Esophagus (tissue), 2 donors: ENCODE measurements around the gene OR13G1. TPM values are rescaled to one million over a fixed set of nuclear protein-coding genes. Genes with fewer than 3 reads are reported as not detected.
"Not testable (repeated sequence)": the region's sequence is repeated elsewhere in the genome, so short reads cannot be mapped to it uniquely, and the experiment has no call there.

Experiments used
- H3K27ac ChIP-seq, 2 donors: one replicate each; pipeline ENCODE4 v1.5.1; 2013; ENCODE audit warnings: low read depth in 2 of 2, mild to moderate bottlenecking in 2 of 2, inconsistent platforms in 1 of 2, low read length in 1 of 2, moderate library complexity in 1 of 2
- H3K27me3 ChIP-seq, 2 donors: one replicate each; pipeline ENCODE4 v1.6.1; 2013; ENCODE audit warnings: low read length in 2 of 2, control low read depth in 1 of 2, mild to moderate bottlenecking in 1 of 2; ENCODE audit not compliant: insufficient read depth in 2 of 2, control insufficient read depth in 1 of 2
- H3K36me3 ChIP-seq, 2 donors: one replicate each; pipeline ENCODE4 v1.6.1; 2013; ENCODE audit warnings: low read length in 1 of 2; ENCODE audit not compliant: control insufficient read depth in 2 of 2, insufficient read depth in 2 of 2
- H3K4me1 ChIP-seq, 2 donors: one replicate each; pipeline ENCODE4 v1.6.1; 2013; ENCODE audit warnings: low read length in 1 of 2; ENCODE audit not compliant: control insufficient read depth in 2 of 2, insufficient read depth in 2 of 2
- H3K4me3 ChIP-seq, 2 donors: one replicate each; pipeline ENCODE4 v1.5.1; 2013; ENCODE audit warnings: low read length in 2 of 2, mild to moderate bottlenecking in 2 of 2, low read depth in 1 of 2, moderate library complexity in 1 of 2
- H3K9me3 ChIP-seq, 2 donors: one replicate each; pipeline ENCODE4 v1.6.1; 2013; ENCODE audit warnings: mild to moderate bottlenecking in 2 of 2, low read depth in 1 of 2, low read length in 1 of 2, moderate library complexity in 1 of 2; ENCODE audit not compliant: control insufficient read depth in 2 of 2, insufficient read depth in 1 of 2
- WGBS, 2 donors: extraction: QIAGEN DNeasy Blood & Tissue Kit; methylation state at CpG; one replicate each; pipeline ENCODE4 v1.1.7; 2013; 5-methylcytosine and 5-hydroxymethylcytosine counted together
- polyA plus RNA-seq, 2 donors: library from polyadenylated mRNA; stranded (reverse); fragments of 200-250 nt; gene quantifications; one replicate each; pipeline ENCODE4 v1.2.3, GENCODE V29; 2013
- donor health status: healthy with polysubstance abuse.
- donor health status: Bipolar disorder and iron deficiency.

The OR13G1 gene, protein sequence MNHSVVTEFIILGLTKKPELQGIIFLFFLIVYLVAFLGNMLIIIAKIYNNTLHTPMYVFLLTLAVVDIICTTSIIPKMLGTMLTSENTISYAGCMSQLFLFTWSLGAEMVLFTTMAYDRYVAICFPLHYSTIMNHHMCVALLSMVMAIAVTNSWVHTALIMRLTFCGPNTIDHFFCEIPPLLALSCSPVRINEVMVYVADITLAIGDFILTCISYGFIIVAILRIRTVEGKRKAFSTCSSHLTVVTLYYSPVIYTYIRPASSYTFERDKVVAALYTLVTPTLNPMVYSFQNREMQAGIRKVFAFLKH
- not detected for polyA plus RNA-seq

DNA sequence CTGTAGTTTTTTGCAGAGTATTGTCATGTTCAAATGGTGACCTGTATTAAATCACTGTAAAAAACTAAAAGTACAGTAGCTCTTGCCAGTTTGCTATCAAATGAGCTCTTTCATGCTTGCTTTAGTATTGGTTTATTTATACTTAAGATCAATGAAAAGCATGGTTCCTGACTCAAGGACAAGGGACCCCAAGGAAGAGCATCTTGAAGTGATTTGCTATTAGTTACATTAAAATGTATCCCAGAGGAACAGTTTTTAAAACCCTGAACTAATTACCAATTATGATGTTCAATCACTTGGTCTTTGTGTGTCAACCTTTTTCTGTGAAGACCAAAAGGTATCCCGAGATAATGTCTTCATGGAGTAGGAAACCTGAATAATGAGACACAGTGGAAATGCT is at the start of gene OR13G1:
OR13G1 (minus strand) TSS at position 101 of the 400 bp plus-strand sequence. CDS start 6,698 bp downstream, outside the sequence.
- Histone ChIP-seq H3K4me3 (no peak within 1 kb of the TSS), H3K4me1 (no peaks in the 10 kb centered on the region), H3K9me3 (no peaks in the 10 kb centered on the region), H3K36me3 (no peaks in the 10 kb centered on the region), H3K27me3 (no peaks in the 10 kb centered on the region), H3K27ac (no peak within 1 kb of the TSS)
- 82 to 88% methylated on average over 1 of the region's 1 CpG for WGBS, 2 donors

DNA sequence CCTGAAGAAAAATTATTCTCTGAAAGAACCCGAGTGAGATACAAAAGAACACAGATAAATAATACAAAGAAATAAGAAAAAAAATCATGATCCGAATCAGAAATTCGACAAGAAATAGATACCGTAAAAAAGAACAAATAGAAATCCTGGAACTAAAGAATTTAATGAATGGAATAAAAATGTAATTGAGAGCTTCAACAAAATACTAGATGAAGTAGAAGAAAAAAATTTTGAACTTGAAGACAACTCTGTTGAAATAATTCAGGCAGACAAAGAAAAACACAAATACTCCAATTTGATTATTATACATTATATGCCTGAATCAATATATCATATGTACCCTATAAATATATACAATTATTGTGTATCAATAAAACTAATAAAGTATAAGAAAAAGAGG is 41.7 kb upstream of the OR13G1 start:
- Histone ChIP-seq H3K4me3 (no peak overlapping the region), H3K36me3 (no peaks in the 10 kb centered on the region), H3K9me3 (peaks cover 0 to 5% of the 10 kb centered on the region in 2 donors), H3K27ac (no peak overlapping the region), H3K4me1 (no peaks in the 10 kb centered on the region), H3K27me3 (no peaks in the 10 kb centered on the region)
- 90 to 92% methylated on average over 4 of the region's 4 CpGs for WGBS, 2 donors

DNA sequence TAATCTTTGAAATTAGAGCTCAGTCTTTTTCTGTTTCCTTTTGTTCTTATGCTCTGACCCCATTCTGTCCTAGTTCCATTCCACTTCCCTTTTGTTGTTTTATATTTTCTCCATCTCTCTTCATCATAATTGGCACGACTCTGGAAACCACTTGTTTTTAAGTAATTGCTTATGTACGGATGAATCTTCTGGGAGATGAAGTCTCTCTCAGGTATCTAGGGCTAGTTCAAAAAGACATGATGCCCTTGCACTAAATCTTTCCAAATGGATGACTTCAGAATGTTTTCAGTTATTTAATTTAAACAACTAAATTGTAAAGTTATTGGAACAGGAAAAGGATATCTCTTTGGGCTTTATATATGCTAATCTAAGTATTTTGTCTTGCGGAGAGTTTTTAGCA is 37.0 kb upstream of the OR13G1 start, which contains the start of gene OR6F1:
OR6F1 (minus strand) TSS at position 101 of the 400 bp plus-strand sequence. CDS start 3,891 bp downstream, outside the sequence.
- no peak within 1 kb of the TSS for H3K4me3 ChIP-seq
- no peaks in the 10 kb centered on the region for H3K36me3 ChIP-seq
- no peak within 1 kb of the TSS for H3K27ac ChIP-seq
- H3K9me3 ChIP-seq = peaks cover 0 to 9% of the 10 kb centered on the region in 2 donors
- H3K4me1 ChIP-seq = no peaks in the 10 kb centered on the region
- H3K27me3 ChIP-seq = no peaks in the 10 kb centered on the region
- WGBS, 2 donors = 85 to 86% methylated on average over 3 of the region's 3 CpGs

DNA sequence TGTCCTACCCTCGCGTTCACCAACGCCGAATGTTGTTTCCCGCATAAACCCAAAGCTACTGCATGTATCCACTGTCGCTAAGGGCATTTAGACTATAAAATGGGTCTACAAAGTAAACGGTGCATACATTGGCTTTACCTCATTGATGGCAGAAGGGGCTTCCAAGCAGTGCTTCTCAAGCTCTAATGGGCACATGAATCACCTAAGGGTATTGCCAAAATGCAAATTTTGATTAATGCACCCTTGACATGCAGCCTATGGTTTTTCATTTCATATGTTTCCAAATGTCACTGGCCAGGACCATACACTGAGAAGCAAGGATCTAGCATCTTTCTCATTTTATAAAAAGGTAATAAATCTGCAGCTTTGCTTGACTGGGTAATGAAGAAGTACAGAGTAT is 34.2 kb upstream of the OR13G1 start:
- no peaks in the 10 kb centered on the region for H3K36me3 ChIP-seq
- H3K9me3 ChIP-seq = peaks cover 0 to 4% of the 10 kb centered on the region in 2 donors
- no peak overlapping the region for H3K27ac ChIP-seq
- WGBS, 2 donors = 86 to 92% methylated on average over 7 of the region's 7 CpGs
- no peaks in the 10 kb centered on the region for H3K4me1 ChIP-seq
- no peaks in the 10 kb centered on the region for H3K27me3 ChIP-seq
- H3K4me3 ChIP-seq = no peak overlapping the region

DNA sequence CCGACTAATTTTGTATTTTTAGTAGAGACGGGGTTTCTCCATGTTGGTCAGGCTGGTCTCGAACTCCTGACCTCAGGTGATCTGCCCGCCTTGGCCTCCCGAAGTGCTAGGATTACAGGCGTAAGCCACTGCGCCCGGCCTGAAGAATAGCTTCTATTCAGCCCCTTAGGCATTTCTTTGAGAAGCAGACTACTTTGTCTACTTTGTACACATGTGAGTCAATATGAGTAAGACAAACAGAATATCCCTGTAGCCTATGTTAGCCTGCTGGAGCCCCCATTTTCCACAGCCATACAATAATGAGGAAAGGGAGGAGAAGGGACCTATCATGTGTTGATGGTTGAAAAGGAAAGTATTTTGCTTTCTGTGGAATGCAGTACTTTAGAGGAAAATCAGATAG is 31.1 kb upstream of the OR13G1 start:
- WGBS, 2 donors = 83 to 84% methylated on average over 8 of the region's 8 CpGs
- H3K4me3 ChIP-seq, H3K4me1 ChIP-seq, H3K36me3 ChIP-seq, H3K27ac ChIP-seq, H3K27me3 ChIP-seq: not testable (repeated sequence)
- H3K9me3 ChIP-seq = peaks cover 2 to 10% of the 10 kb centered on the region in 2 donors

DNA sequence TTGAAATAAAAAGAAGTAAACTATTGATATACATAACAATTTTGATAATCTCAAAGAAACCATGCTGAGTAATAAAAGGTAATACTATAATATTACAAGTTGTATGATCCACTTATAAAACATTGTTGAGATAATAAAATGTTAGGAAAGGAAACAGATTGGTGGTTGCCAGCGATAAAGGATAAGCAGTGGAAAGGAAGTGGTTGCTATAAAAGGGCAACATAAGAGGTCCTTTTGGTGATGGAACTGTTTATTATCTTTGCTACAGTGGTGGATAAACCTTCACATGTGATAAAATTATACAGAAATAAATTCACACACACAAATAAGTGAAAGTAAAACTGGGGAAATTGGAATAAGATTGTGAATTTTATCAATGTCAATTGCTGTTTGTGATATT is 21.8 kb upstream of the OR13G1 start:
- H3K36me3 ChIP-seq = no peaks in the 10 kb centered on the region
- H3K4me1 ChIP-seq = no peaks in the 10 kb centered on the region
- H3K4me3 ChIP-seq = no peak overlapping the region
- H3K27me3 ChIP-seq = no peaks in the 10 kb centered on the region
- peaks cover under 1 to 2% of the 10 kb centered on the region in 2 donors for H3K9me3 ChIP-seq
- H3K27ac ChIP-seq = no peak overlapping the region
- WGBS, 2 donors = 57 to 67% methylated on average over 1 of the region's 1 CpG

DNA sequence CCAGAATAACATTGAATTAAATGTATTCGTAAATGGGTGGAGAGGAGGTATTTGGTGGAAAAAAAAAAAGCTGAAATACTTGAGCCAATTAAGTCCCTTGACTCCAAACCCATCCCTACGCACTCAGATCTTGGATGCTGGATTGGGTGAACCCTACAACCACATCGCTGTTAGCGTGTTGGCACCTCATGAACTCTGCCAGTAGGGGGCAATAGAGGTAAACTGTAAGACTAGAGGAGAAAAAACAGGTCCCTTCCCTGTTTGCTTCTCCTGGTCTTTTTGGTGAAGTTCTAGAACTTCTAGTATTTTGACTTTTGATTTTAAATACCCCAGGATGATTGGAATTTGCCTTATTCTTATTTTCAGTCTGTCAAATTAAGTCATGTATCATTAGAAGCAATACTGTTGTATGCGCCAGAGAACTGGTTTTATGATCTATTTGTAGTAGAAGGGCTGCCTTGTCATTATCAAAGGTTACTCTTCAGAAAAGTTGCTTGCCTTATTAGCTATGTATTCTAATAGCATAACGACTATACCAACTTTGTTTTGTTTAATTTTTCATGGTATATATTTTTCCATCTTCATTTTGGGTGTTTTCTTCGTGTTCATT is 1.9 kb upstream of the OR13G1 start:
- Histone ChIP-seq H3K36me3 (no peaks in the 10 kb centered on the region), H3K4me3 (no peak overlapping the region), H3K27ac (no peak overlapping the region), H3K27me3 (no peaks in the 10 kb centered on the region), H3K4me1 (no peaks in the 10 kb centered on the region), H3K9me3 (no peaks in the 10 kb centered on the region)
- 36 to 37% methylated on average over 7 of the region's 7 CpGs for WGBS, 2 donors

DNA sequence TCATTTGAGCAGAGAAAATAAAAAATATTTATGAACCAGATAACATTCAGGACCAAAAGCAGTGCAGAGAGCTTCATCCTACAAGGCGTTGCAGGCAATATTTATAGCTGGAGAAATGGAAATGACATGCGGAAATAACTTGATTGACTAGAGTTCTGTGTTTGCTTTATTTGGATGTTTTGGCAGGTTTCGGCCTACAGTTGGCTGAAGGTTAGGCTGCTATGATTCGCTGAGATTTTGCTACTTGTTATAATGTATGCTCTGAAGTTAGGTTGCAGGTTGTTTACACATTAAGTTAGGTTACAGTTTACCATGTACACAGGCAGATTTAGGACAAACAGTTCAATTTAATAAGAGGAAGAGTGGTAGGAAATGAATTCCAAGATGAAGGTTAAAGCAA is 632 bp upstream of the OR13G1 start:
- WGBS, 2 donors = 78 to 82% methylated on average over 4 of the region's 4 CpGs
- Histone ChIP-seq H3K9me3 (no peaks in the 10 kb centered on the region), H3K27me3 (no peaks in the 10 kb centered on the region), H3K4me1 (no peaks in the 10 kb centered on the region), H3K4me3 (no peak overlapping the region), H3K36me3 (no peaks in the 10 kb centered on the region), H3K27ac (no peak overlapping the region)

DNA sequence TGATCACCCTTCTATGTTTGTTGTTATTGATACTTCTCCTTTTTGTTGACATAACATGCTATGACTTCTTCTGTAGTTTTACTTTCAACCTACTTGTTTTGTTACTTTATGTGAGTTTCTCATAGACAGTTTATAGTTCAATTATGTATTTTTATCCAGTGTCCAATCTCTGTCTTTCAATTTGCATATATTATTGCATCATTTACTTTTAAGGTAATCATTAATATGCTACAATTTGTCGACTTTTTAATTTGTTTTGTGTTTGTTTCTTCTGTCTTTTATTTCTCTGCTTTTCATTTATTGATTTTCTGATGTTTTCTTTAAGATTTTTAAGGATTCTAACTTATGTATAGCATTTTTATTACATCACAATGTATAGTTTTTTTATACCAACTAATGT is 10.3 kb downstream of the OR13G1 start:
- no peak overlapping the region for H3K27ac ChIP-seq
- 26 to 33% methylated on average over 1 of the region's 1 CpG for WGBS, 2 donors
- H3K4me1 ChIP-seq = no peaks in the 10 kb centered on the region
- no peaks in the 10 kb centered on the region for H3K27me3 ChIP-seq
- H3K36me3 ChIP-seq = no peaks in the 10 kb centered on the region
- no peaks in the 10 kb centered on the region for H3K9me3 ChIP-seq
- no peak overlapping the region for H3K4me3 ChIP-seq
